HTERT RPE-1 (cell line): ENCODE results near the gene R3HDM1.

Experiments used
- in situ Hi-C: fragments of 300-500 bp; cut with MboI; formaldehyde crosslinking; loops from 4 replicates; pipeline ENCODE4 v1.14.3; 2020; ENCODE audit warnings: low sequenced_read_pairs

Gene R3HDM1

GRCh38 chr2:135773917-135774316 lies 242.6 kb downstream of the R3HDM1 start:
- in situ Hi-C loops: no loop called here
